Measurements from ENCODE around the gene FUBP1. TPM values are rescaled to one million over a fixed set of nuclear protein-coding genes. Genes with fewer than 3 reads are reported as not detected.
"Not testable (repeated sequence)": the region's sequence is repeated elsewhere in the genome, so short reads cannot be mapped to it uniquely, and the experiment has no call there.

The FUBP1 gene
- total RNA-seq = 10 to 100 TPM; 54.3 to 78.5 TPM
- long read RNA-seq, transcript FUBP1-203 (20 exons, 2,378 nt) = major isoform, 16 of 70 reads
- long read RNA-seq, partial matches to known transcripts = 14 of 70 reads
- long read RNA-seq, other reads (novel, unspliced or antisense) = 40 of 70 reads

- intact Hi-C loops (cut with DNase I) = loop anchor here (1.0 to 10.0 kb wide), 4 partner anchors 26 to 136 kb away; partner anchors contain the start of gene GIPC2 (in 1 of the 2)
- DNase-seq = peak; percentile 95
- peak; percentile 94 for ATAC-seq
These were observed at the start of gene FUBP1 for GRCh38 chr1:77978969-77979876. Gene FUBP1, minus strand, starts transcription at chr1:77979072. Its CDS starts 68 bp downstream, at chr1:77979004.

DNA sequence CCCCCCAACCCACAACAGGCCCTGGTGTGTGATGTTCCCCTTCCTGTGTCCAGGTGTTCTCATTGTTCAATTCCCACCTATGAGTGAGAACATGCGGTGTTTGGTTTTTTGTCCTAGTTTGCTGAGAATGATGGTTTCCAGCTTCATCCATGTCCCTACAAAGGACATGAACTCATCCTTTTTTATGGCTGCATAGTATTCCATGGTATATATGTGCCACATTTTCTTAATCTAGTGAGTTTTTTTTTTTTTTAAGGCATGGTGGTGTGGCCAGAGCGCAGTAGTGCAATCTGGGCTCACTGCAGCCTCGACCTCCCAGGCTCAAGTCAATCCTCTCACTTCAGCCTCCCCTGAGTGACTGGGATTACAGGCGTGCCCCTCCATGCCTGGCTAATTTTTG, 42.3 kb upstream of the FUBP1 start:
- intact Hi-C loops (cut with DNase I); ATAC-seq; DNase-seq: not testable (repeated sequence)

DNA sequence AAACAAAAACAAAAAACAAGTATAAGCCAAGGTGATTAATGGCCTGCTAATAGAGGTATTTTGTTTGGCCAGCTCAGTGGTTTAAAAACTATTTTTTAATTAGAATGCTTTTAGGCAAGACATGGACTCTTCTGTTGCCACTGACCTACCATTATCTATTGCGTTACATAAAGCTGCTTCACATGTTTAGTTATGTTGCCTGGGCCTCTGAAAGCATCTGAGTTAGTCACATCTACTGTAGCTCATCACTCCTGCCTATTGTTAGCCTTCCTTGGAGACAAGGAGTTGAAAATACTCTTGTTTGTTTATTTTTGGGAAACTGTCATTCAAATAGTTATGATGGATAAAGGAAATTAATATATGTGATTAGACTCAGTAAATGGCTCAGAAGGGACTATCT, 40.2 kb upstream of the FUBP1 start:
- intact Hi-C loops (cut with DNase I) = no loop called here
- ATAC-seq (no peak), DNase-seq (no peak)

GRCh38 chr1:78015148-78015547, 36.3 kb upstream of the FUBP1 start:
- intact Hi-C loops (cut with DNase I) = no loop called here
- DNase-seq (no peak), ATAC-seq (no peak)

DNA sequence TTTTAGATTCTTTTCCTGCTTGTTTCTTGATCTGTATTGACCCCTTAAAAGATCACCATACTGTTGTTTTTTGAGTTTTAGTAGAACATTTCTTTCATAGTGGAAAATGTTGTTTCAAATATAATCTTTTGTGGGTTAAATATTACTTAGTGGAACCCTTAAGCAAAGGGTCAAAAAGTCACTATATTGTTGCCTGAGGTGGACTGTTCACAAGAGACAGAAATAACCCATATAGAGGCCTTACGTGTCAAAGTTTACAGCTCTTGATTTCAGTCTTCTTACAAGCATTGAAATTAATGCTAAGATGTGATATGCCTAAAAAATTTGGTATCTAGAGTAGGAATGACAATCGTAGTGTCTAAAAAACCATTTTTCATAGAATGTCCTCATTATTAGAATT, 32.2 kb upstream of the FUBP1 start:
- DNase-seq = no peak
- intact Hi-C loops (cut with DNase I) = no loop called here
- ATAC-seq = no peak

DNA sequence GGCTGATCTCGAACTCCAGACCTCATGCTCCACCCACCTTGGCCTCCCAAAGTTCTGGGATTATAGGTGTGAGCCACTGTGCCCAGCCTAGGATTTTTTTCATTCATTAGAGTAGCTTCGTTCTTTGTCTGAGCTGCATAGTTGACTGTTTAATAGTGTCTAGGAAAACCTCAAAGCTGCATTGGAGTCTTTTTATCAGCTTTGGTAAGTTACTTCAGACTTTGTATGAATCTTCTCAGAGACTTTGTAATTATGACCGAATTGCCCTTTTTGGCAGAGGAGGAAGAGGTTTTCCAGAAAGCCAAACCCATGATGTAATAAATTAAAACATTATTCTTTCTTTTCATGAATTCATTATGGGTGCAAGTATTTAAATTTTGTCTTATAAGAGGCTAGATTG, 31.0 kb upstream of the FUBP1 start:
- ATAC-seq (peak in 1 of 2 donors; percentile 19), DNase-seq (no peak)
- intact Hi-C loops (cut with DNase I) = no loop called here

DNA sequence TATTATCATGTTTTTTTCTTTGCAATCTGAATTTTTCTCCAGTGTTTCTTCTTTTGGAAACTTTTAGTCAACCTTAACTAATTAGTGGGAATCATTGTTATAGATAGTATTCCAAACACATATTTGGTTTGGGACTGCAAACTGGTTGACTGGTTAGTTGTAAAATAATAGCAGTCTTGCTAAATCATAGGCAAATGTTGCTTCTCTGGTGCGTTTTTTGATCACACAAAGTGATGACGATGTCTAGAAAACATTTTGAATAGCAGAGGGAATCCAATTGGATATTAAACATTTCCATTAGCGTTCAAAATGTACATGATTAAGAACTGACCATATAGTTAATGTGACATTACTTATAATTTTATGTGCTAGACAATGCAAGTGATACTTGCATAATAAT, 30.4 kb upstream of the FUBP1 start:
- ATAC-seq (no peak), DNase-seq (no peak)
- intact Hi-C loops (cut with DNase I) = no loop called here

DNA sequence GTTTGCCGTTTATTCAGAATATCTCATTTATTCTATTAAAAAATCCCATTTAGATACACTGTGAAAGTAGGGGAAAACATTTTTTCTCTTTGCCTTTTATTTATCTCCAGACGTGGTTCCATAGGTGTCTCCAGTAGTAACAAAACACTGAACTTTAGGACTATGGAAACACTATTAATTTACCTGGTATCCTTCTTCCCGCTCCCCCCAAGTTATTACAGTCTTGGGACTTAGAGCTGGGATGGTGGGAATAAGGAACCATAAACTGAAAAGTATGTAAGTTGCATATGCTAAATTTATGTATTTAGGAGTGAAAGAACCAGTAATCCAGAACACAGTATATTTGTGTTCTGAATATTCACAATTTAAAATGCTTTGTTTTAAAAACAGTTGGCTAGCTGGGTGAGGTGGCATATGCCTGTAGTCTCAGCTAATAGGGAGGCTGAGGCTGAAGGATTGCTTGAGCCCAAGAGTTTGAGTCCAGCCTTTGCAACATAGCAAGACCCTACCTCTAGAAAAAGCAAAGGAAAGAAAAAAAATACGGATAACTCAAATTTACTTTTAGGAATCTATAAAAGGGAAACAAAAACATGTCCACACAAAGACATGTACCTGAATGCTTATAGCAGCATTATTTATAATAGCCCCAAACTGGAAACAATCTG, 28.9 kb upstream of the FUBP1 start:
- DNase-seq = no peak
- intact Hi-C loops (cut with DNase I) = no loop called here
- ATAC-seq = no peak

GRCh38 chr1:78006521-78006920, 27.6 kb upstream of the FUBP1 start:
- no peak for ATAC-seq

GRCh38 chr1:78005755-78006154, 26.9 kb upstream of the FUBP1 start:
- peak in 1 of 2 donors; percentile 66 for ATAC-seq
- no peak for DNase-seq
- intact Hi-C loops (cut with DNase I) = loop anchor here in 1 of 2 donors (1.0 kb wide), 1 partner anchor 26 kb away; the partner anchor contains the start of gene FUBP1

More at GRCh38 chr1:78006521-78006920, 27.6 kb upstream of the FUBP1 start:
- no peak for DNase-seq
- intact Hi-C loops (cut with DNase I) = no loop called here

DNA sequence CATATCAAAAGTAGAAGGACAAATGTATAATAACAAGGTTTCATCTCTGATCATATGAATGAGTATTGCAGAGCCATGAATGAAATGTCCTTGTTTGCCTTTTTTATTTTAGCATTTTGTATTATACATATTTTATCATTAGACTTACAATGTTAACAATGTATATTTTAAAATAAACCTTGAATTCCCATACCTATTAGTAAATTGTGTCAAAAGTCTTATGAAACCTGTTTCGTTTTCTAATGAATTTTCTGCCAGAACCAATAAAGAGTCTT, 26.5 kb upstream of the FUBP1 start:
- intact Hi-C loops (cut with DNase I) = loop anchor here in 1 of 2 donors (1.0 kb wide), 1 partner anchor 26 kb away; the partner anchor contains the start of gene FUBP1
- no peak for DNase-seq
- ATAC-seq = no peak

GRCh38 chr1:78004719-78005447, 26.0 kb upstream of the FUBP1 start, which contains the start of gene DNAJB4:
Gene DNAJB4, plus strand, starts transcription at chr1:78004939. Its CDS starts 172 bp downstream, at chr1:78005111.
- peak; percentile 99 to 100 for ATAC-seq
- intact Hi-C loops (cut with DNase I) = loop anchor here in 1 of 2 donors (1.0 to 5.0 kb wide), 2 partner anchors 26 to 107 kb away; partner anchors contain the start of gene FUBP1
- peak; percentile 63 for DNase-seq

- peak; percentile 84 for ATAC-seq
- peak; percentile 33 for DNase-seq
- intact Hi-C loops (cut with DNase I) = loop anchor here in 1 of 2 donors (5.0 kb wide), 1 partner anchor 108 kb away; no protein-coding TSS in a partner anchor
These were observed 25.2 kb upstream of the FUBP1 start for GRCh38 chr1:78003882-78004718.

DNA sequence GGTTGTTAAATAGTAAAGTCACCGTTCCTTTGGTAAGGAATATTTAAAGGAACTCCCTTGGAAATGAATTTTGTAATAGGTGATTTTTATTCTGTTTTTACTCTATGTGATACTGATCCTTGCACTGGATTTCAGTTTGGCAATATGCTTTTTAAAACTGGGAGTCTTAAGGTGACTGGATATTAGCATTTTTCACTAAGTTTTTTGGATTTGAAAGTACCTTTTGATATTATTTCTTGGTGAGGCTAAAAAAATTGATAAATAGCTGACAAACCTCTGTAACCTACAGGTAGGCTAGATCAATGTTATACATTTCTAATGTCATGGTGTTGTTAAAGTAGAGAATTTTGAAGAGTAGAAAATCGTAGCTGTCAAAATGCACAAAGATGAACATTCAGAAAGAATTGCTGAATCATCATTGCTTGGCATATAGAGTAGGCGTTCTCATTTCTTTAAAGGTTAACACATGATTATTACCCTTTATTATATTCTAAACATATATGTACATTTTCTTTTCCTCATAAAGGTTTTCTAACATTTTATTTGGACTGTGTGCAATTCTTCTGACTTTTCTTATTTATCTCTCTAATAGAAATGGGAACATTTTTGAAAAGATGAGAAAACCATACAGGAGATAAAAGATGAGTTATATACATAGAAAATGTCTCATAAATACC, 24.3 kb upstream of the FUBP1 start:
- DNase-seq (no peak), ATAC-seq (no peak)
- intact Hi-C loops (cut with DNase I) = loop anchor here in 1 of 2 donors (5.0 kb wide), 1 partner anchor 109 kb away; no protein-coding TSS in a partner anchor

GRCh38 chr1:78000536-78000935, 21.7 kb upstream of the FUBP1 start:
- not testable (repeated sequence) for ATAC-seq
- intact Hi-C loops (cut with DNase I) = loop anchor here in 1 of 2 donors (5.0 kb wide), 1 partner anchor 112 kb away; no protein-coding TSS in a partner anchor

DNA sequence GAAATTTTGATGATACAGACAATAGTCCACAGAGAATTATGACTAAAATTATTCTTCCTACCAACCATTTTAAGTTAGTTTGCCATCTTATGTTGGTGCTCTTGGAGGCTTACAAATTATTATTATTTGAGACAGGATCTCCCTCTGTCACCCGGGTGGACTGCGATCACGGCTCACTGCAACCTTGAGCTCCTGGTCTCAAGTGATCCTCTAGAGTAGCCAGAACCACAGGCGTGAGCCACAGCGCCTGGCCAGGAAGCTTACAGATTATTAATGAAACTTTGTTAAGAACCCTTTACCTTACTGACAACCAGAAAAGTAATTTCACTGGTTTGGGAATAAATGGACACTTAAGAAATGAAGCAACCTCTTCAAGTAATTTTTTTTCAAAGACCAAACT, 17.9 kb upstream of the FUBP1 start:
- DNase-seq (no peak), ATAC-seq (no peak)
- intact Hi-C loops (cut with DNase I) = no loop called here

More at GRCh38 chr1:78000536-78000935, 21.7 kb upstream of the FUBP1 start:
- DNase-seq = not testable (repeated sequence)

- intact Hi-C loops (cut with DNase I) = no loop called here
- DNase-seq (no peak), ATAC-seq (no peak)
These were observed 15.3 kb upstream of the FUBP1 start for GRCh38 chr1:77994117-77994705.
